Pancreas (tissue), 10 donors: ENCODE data around the gene GCN1. TPM values are rescaled to one million over a fixed set of nuclear protein-coding genes. Genes with fewer than 3 reads are reported as not detected.
A peak's percentile ranks its signal among the peaks of the same experiment; 100 is the strongest.

Experiments used
- ATAC-seq, 4 donors: fragments of 200-7000 bp; cut with Tn5 transposase; one replicate each; pipeline versions ENCODE4 v1.8.0 to v1.9.1; 2020; ENCODE audit warnings: mild to moderate bottlenecking in 4 of 4, moderate library complexity in 4 of 4
- DNase-seq, 6 donors: peaks; one replicate each; pipeline ENCODE4 v3.0.0-alpha.2; 2020
- FAIRE-seq: peaks from 2 replicates; lab custom pipeline; 2012; peaks lifted over from hg19 to GRCh38; lab: Jason Lieb, UNC
- H3K27ac ChIP-seq, 4 donors: fragments of 200-600 bp; sonication (generic); 1 replicate in 3 of 4; 2 replicates in 1 of 4; pipeline versions ENCODE4 v1.5.0 to v1.8.0; 2020
- H3K27me3 ChIP-seq, 4 donors: fragments of 200-600 bp; one replicate each; pipeline ENCODE4 v1.8.0; 2021
- H3K36me3 ChIP-seq, 3 donors: fragments of 200-600 bp; sonication (generic) in 1 of 3; one replicate each; pipeline versions ENCODE4 v1.5.0 to v1.8.0; 2020 to 2021
- H3K4me1 ChIP-seq, 3 donors: fragments of 200-600 bp; one replicate each; pipeline ENCODE4 v1.8.0; 2021
- H3K4me3 ChIP-seq, 4 donors: fragments of 200-600 bp; sonication (generic) in 2 of 4; one replicate each; pipeline versions ENCODE4 v1.5.0 to v1.8.0; 2020 to 2021
- H3K9me3 ChIP-seq, 4 donors: fragments of 200-600 bp; one replicate each; pipeline ENCODE4 v1.8.0; 2021
- WGBS, 2 donors: extraction: QIAGEN DNeasy Blood & Tissue Kit; methylation state at CpG; one replicate each; pipeline ENCODE4 v1.1.7; 2013; 5-methylcytosine and 5-hydroxymethylcytosine counted together
- intact Hi-C, 3 donors: fragments of 100-400 bp; cut with DNase I; formaldehyde crosslinking; loops; one replicate each; pipeline versions ENCODE4 v1.11.1 to v1.14.2; 2022
- polyA plus RNA-seq, 2 donors: library from polyadenylated mRNA; stranded (reverse); fragments of 200-250 nt; gene quantifications; one replicate each; pipeline ENCODE4 v1.2.3, GENCODE V29; 2013
- total RNA-seq, 6 donors: library from RNA; stranded (reverse); fragmentation: NEBNext Ultra II Directional in 4 of 6; extraction: Animal tissue kit (Norgen Biotek cat#: 25700) in 4 of 6; gene quantifications; one replicate each; pipeline versions ENCODE4 v1.2.1 to v1.2.4, GENCODE V29; 2021 to 2023
- TF ChIP-seq, protein P1 (sequence below), 4 donors: fragments of 200-600 bp; sonication (generic) in 3 of 4; IDR thresholded peaks; one replicate each; pipeline versions ENCODE4 v1.5.0 to v1.8.0; 2021; ENCODE audit warnings: antibody characterized with exemption in 4 of 4
- donor health status: healthy with polysubstance abuse.
- donor health status: DM: no; HTN: no; CAD: no; lungs with moderate emphysema.
- donor health status: DM: no; HTN: no; CAD: no.
- donor health status: control.
- donor health status: control.
- donor health status: Bipolar disorder and iron deficiency.
- donor health status: DM: yes; HTN: yes; CAD: no.
- donor health status: DM: no; HTN: no; CAD: no.
- donor health status: DM: no; HTN: no; CAD: no.
- donor health status: DM: yes; HTN: yes; CAD: no.

Gene GCN1
- total and polyA plus RNA-seq, 8 donors: 18.9 to 54.1 (median 37.7) TPM

DNA sequence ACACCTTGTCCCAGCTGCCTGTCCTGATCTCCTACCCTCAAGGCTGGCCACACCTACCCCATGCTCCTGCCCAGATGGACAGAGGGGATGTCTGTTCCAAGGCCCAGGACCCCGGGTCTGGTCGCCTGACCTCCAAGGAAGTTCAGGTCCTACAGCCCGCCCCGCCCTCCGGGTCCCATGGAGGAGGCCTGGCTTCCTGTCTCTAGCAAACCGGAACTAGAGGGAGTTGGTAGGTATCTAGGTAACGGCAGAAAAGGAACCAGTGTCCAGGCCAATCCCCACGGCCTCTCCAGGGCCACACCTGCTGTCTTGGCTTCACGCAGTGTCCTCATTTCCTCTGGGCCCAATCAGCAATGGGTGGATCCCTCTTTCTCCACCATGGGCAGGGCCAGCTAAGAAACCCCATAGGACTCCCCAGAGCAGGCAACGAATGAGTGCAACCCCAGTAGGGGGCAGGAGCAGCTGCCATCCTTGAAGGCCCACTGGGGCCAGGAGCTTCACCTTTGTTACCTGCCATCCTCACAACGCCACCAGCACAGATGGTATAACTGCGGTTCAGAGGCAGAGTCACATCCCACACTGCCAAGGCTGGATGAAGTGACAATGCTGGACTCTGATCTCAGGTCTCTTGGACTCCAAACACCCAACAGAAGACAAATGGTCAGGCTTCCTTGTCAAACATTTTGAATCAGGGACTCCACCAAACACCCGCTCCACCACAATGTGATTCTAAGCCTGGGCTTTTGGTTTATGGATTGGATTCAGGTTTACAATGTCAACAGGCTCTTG lies 31.5 kb upstream of the GCN1 start:
- WGBS, 2 donors: 74% methylated on average over 13 of the region's 13 CpGs
- Histone ChIP-seq H3K27me3 (no peaks in the 10 kb centered on the region), H3K36me3 (peaks cover 0 to 20% (median 7%) of the 10 kb centered on the region in 3 donors), H3K4me1 (peaks cover 32 to 53% (median 38%) of the 10 kb centered on the region in 3 donors), H3K9me3 (no peaks in the 10 kb centered on the region), H3K27ac (peak overlapping the region in 1 of 4 donors; percentile 29), H3K4me3 (no peak overlapping the region)
- peak in 2 of 4 donors; percentile 28 to 33 for ATAC-seq
- no peak for FAIRE-seq
- peak in 1 of 6 donors; percentile 77 for DNase-seq
- intact Hi-C loops: loop anchor here in 2 of 3 donors (5.0 kb wide), 1 partner anchor 36 kb away; no protein-coding TSS in a partner anchor
- TF ChIP-seq, protein P1, sequence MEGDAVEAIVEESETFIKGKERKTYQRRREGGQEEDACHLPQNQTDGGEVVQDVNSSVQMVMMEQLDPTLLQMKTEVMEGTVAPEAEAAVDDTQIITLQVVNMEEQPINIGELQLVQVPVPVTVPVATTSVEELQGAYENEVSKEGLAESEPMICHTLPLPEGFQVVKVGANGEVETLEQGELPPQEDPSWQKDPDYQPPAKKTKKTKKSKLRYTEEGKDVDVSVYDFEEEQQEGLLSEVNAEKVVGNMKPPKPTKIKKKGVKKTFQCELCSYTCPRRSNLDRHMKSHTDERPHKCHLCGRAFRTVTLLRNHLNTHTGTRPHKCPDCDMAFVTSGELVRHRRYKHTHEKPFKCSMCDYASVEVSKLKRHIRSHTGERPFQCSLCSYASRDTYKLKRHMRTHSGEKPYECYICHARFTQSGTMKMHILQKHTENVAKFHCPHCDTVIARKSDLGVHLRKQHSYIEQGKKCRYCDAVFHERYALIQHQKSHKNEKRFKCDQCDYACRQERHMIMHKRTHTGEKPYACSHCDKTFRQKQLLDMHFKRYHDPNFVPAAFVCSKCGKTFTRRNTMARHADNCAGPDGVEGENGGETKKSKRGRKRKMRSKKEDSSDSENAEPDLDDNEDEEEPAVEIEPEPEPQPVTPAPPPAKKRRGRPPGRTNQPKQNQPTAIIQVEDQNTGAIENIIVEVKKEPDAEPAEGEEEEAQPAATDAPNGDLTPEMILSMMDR (IDR thresholded peaks at IDR 0.05): no peak

DNA sequence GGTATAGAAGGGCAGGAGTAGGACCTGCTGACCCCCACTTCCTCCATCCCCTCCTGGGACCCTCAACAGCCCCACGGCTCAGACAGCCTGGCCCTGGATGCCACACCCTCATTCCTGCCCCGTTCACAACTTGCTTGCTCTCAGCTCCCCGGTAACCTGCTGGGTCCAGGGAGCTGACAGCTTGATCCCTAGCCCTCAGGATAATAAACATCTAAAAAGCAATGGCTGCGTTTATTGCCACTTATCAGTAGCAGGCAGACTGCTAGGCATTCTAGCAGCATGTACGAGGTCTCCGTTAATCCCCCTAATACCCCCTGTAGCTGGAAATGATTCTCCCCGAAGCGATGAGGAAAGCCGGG lies 30.7 kb upstream of the GCN1 start:
- intact Hi-C loops: loop anchor here in 2 of 3 donors (5.0 kb wide), 1 partner anchor 37 kb away; no protein-coding TSS in a partner anchor
- Histone ChIP-seq H3K36me3 (peaks cover 0 to 27% (median 7%) of the 10 kb centered on the region in 3 donors), H3K4me3 (peak overlapping the region in 1 of 4 donors; percentile 22), H3K4me1 (peaks cover 24 to 44% (median 30%) of the 10 kb centered on the region in 3 donors), H3K9me3 (no peaks in the 10 kb centered on the region), H3K27me3 (no peaks in the 10 kb centered on the region), H3K27ac (peak overlapping the region; percentile 54 to 66 (median 58))
- 58% methylated on average over 9 of the region's 9 CpGs for whole genome bisulfite sequencing, 2 donors
- FAIRE-seq (no peak), DNase-seq (no peak), ATAC-seq (no peak)
- TF ChIP-seq, protein P1 (IDR thresholded peaks at IDR 0.05): no peak

DNA sequence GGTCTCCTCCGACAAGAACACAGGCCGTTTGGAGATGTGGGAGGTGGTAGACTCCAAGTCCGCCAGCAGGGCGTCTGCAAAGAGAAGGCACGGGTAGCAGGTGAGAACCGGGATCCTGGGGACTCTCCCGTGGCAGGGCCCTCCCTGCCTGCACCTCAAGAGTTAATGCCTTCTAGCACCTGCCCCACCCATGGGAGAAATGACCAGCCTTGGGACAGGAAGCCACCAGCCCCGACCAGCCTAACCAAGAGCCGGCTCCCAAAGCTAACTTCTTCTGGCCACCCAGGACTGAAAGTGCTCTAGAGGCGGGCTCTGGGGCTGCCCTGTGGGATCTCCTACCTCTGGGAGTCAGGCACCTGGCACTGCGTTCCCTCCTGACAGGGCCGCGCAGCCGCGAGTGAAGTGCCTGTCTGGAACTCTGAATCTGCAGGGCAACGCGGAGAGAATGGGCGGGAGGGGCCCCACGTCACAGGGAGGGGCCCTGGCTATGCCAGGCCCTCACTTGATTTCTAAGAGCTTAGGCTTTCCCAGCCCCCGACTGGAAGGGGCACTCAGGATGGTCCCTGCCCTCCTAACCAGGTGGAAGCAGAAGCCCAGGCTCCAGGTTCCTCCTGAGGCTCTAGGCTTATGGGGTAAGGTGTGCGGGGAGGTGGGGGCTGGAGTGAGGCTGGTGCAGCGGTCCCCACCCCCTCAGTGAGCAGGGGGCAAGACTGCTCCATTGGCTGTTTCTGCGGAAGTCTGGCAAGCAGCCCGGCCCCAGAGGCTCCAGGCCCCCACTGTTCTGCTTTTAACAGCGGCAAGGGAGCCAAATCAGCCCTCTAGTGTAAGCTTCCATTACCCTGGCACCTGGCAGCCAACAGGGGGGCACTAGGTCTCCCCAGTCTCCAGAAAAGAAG lies 30.0 kb upstream of the GCN1 start:
- peak; percentile 68 to 79 (median 73) for ATAC-seq
- peaks cover 17 to 38% (median 23%) of the 10 kb centered on the region in 3 donors for H3K4me1 ChIP-seq
- 13 to 14% methylated on average over 25 of the region's 25 CpGs for WGBS, 2 donors
- H3K4me3 ChIP-seq: peak overlapping the region in 2 of 4 donors; percentile 1 to 22
- intact Hi-C loops: loop anchor here in 2 of 3 donors (5.0 kb wide), 1 partner anchor 38 kb away; no protein-coding TSS in a partner anchor
- no peak for FAIRE-seq
- TF ChIP-seq, protein P1 (IDR thresholded peaks at IDR 0.05): no peak
- no peaks in the 10 kb centered on the region for H3K27me3 ChIP-seq
- DNase-seq: peak; percentile 82 to 94 (median 84)
- H3K36me3 ChIP-seq: peaks cover 0 to 32% (median 7%) of the 10 kb centered on the region in 3 donors
- no peaks in the 10 kb centered on the region for H3K9me3 ChIP-seq
- H3K27ac ChIP-seq: peak overlapping the region; percentile 54 to 66 (median 58)

DNA sequence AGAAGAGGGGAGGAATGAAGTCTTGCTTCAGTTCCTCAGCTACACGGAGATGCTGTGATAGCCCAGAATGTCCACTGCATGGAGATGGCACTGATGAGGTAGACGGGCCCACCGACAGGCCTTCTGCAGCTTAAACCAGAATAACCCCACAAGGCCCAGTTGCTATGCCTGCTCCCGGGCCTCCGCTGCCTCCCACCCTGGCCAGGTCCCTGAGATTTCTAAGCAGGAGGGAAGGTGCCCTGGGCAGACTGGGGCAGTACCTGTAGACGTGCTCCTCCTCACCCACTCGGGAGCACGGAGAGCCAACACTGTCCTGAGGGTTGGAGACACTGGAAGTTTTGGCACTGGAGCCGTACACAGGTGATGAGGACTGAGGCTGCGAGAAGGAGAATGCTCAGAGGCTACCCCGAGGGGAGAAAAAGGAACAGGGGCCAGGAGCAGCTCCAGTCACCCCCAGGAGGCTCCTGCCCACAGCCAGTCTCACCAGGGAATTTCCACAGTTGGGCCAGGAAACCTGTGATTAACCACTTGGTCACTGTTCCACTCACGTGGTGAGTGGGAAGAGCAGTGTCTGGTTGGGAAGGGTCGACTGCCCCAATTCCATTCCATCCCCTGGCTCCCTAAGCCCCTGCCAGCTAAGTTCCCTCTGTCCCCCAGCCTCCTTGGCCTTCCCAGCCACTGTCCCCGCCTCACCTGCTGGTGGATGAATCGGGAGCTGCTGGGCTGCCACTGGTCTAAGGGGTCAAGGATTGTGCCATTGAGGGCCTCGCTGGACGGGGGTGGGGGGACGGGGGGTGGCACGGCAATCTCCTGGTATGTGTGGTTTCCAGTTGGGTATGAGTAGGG lies 29.2 kb upstream of the GCN1 start:
- Histone ChIP-seq H3K9me3 (no peaks in the 10 kb centered on the region), H3K4me1 (peaks cover 9 to 29% (median 15%) of the 10 kb centered on the region in 3 donors), H3K27ac (peak overlapping the region in 2 of 4 donors; percentile 55 to 66), H3K4me3 (peak overlapping the region in 2 of 4 donors; percentile 1 to 22), H3K36me3 (peaks cover 0 to 40% (median 7%) of the 10 kb centered on the region in 3 donors), H3K27me3 (no peaks in the 10 kb centered on the region)
- no peak for FAIRE-seq
- TF ChIP-seq, protein P1 (IDR thresholded peaks at IDR 0.05): no peak
- peak in 1 of 6 donors; percentile 74 for DNase-seq
- intact Hi-C loops: no loop called here
- ATAC-seq: no peak
- 67 to 74% methylated on average over 18 to 19 of the region's 19 CpGs for WGBS, 2 donors
